SK-N-SH (cell line): ENCODE results near the gene ARAP3.

Source experiments
- CHD2 ChIP-seq: fragments of 150-350 bp; IDR thresholded peaks from 2 replicates; pipeline ENCODE4 v1.6.1; 2018; ENCODE audit warnings: low read length; ENCODE audit not compliant: partially characterized antibody
- EZH2phosphoT487 ChIP-seq: fragments of 200-600 bp; sonication (generic); IDR thresholded peaks from 2 replicates; pipeline ENCODE4 v1.6.1; 2017; ENCODE audit warnings: low read depth, mixed run types, mild to moderate bottlenecking, antibody characterized with exemption, moderate library complexity, borderline replicate concordance
- FOXJ3 ChIP-seq: sonication (generic); formaldehyde crosslinking; IDR thresholded peaks from 2 replicates; pipeline ENCODE4 v1.5.1; 2020; ENCODE audit warnings: mild to moderate bottlenecking, missing genetic modification reagents
- MEF2A ChIP-seq: IDR thresholded peaks from 2 replicates; pipeline ENCODE4 v1.4.0; 2012; ENCODE audit warnings: low read depth, borderline replicate concordance
- POLR2AphosphoS5 ChIP-seq: IDR thresholded peaks from 2 replicates; pipeline ENCODE4 v1.6.1; 2012; ENCODE audit warnings: low read depth, low read length
- RFX5 ChIP-seq: IDR thresholded peaks from 2 replicates; pipeline ENCODE4 v1.6.1; 2012; ENCODE audit warnings: mild to moderate bottlenecking, improper control_type of control experiment, low read length
- SIN3A ChIP-seq: IDR thresholded peaks from 2 replicates; pipeline ENCODE4 v1.6.1; 2012; ENCODE audit warnings: low read depth, mild to moderate bottlenecking, low read length, moderate library complexity, borderline replicate concordance
- TAF1 ChIP-seq: IDR thresholded peaks from 2 replicates; pipeline ENCODE4 v1.6.1; 2012; ENCODE audit warnings: low read depth, mild to moderate bottlenecking, low read length, moderate library complexity, borderline replicate concordance
- TF ChIP-seq, protein P1 (sequence below): fragments of 200-600 bp; sonication (generic); IDR thresholded peaks from 2 replicates; pipeline ENCODE4 v1.6.1; 2017; ENCODE audit warnings: antibody characterized with exemption, mild to moderate bottlenecking, moderate library complexity
- TF ChIP-seq, protein P2 (sequence below): IDR thresholded peaks from 2 replicates; pipeline ENCODE4 v1.4.0; 2012; ENCODE audit warnings: low read depth
- TF ChIP-seq, protein P3 (sequence below): IDR thresholded peaks from 2 replicates; pipeline ENCODE4 v1.4.0; 2012; ENCODE audit warnings: low read depth, borderline replicate concordance
- TF ChIP-seq, protein P4 (sequence below): IDR thresholded peaks from 2 replicates; pipeline ENCODE4 v1.4.0; 2012; ENCODE audit warnings: low read depth, borderline replicate concordance

DNA sequence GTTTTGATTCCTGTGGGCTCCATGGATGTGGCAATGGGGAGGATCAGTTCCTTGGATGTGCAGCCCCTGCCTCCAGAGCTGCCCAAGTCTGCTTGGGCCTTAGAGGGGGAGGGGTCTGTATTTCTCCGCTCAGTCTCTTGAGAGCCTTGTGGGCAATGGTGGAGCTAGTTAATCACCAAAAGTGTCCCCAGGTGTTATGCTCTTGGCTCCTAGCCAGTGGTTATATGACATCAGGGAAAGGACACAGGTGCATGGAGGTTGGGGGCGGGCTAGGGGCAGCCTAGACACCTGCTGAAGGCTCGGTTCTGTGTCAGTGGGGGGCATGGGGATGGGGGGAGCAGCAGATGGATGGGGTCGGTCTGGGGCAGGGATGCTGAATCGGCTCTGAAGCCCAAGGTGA is 12.4 kb upstream of the ARAP3 start:
- TF ChIP-seq, protein P1, sequence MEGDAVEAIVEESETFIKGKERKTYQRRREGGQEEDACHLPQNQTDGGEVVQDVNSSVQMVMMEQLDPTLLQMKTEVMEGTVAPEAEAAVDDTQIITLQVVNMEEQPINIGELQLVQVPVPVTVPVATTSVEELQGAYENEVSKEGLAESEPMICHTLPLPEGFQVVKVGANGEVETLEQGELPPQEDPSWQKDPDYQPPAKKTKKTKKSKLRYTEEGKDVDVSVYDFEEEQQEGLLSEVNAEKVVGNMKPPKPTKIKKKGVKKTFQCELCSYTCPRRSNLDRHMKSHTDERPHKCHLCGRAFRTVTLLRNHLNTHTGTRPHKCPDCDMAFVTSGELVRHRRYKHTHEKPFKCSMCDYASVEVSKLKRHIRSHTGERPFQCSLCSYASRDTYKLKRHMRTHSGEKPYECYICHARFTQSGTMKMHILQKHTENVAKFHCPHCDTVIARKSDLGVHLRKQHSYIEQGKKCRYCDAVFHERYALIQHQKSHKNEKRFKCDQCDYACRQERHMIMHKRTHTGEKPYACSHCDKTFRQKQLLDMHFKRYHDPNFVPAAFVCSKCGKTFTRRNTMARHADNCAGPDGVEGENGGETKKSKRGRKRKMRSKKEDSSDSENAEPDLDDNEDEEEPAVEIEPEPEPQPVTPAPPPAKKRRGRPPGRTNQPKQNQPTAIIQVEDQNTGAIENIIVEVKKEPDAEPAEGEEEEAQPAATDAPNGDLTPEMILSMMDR = no peak
- TF ChIP-seq, protein P2, sequence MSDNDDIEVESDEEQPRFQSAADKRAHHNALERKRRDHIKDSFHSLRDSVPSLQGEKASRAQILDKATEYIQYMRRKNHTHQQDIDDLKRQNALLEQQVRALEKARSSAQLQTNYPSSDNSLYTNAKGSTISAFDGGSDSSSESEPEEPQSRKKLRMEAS = no peak
- TF ChIP-seq TAF1 = no peak
- no peak for TF ChIP-seq RFX5
- TF ChIP-seq, protein P3, sequence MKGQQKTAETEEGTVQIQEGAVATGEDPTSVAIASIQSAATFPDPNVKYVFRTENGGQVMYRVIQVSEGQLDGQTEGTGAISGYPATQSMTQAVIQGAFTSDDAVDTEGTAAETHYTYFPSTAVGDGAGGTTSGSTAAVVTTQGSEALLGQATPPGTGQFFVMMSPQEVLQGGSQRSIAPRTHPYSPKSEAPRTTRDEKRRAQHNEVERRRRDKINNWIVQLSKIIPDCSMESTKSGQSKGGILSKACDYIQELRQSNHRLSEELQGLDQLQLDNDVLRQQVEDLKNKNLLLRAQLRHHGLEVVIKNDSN = no peak
- TF ChIP-seq POLR2AphosphoS5 = no peak
- TF ChIP-seq, protein P4, sequence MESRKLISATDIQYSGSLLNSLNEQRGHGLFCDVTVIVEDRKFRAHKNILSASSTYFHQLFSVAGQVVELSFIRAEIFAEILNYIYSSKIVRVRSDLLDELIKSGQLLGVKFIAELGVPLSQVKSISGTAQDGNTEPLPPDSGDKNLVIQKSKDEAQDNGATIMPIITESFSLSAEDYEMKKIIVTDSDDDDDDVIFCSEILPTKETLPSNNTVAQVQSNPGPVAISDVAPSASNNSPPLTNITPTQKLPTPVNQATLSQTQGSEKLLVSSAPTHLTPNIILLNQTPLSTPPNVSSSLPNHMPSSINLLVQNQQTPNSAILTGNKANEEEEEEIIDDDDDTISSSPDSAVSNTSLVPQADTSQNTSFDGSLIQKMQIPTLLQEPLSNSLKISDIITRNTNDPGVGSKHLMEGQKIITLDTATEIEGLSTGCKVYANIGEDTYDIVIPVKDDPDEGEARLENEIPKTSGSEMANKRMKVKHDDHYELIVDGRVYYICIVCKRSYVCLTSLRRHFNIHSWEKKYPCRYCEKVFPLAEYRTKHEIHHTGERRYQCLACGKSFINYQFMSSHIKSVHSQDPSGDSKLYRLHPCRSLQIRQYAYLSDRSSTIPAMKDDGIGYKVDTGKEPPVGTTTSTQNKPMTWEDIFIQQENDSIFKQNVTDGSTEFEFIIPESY = no peak
- TF ChIP-seq CHD2 = no peak
- no peak for TF ChIP-seq MEF2A
- TF ChIP-seq EZH2phosphoT487 = no peak
- TF ChIP-seq FOXJ3 (CRISPR knock-in tag) = no peak
- TF ChIP-seq SIN3A = no peak
